ENCODE measurements around the gene CDC73. TPM values are rescaled to one million over a fixed set of nuclear protein-coding genes. Genes with fewer than 3 reads are reported as not detected.

CDC73 gene
- total and polyA plus RNA-seq, 2 donors (not counting 3 experiments of a cell fraction or from before 2014, with no cell fraction given), result 9.9 to 55.8 TPM

GRCh38 chr1:193140254-193140653, 18.4 kb downstream of the CDC73 start:
- H3K79me2 ChIP-seq (ENCODE audit: control insufficient read depth, insufficient read depth, low read length), result peaks cover 23% of the 10 kb centered on the region
- no peaks in the 10 kb centered on the region for H3K9me3 ChIP-seq (replicated peaks; ENCODE audit: control insufficient read depth, insufficient read depth, low read length)
- no peak overlapping the region for H3K4me3 ChIP-seq (replicated peaks in 1 of 3; ENCODE audit: insufficient read depth in 1 of 3, low read depth in 1 of 3, low read length in 3 of 3)
- H2AFZ ChIP-seq (ENCODE audit: low read depth, low read length), result no peak overlapping the region
- DNase-seq (ENCODE audit: low read depth, low spot score), result no peak
- BruUV-seq (replicated peaks), result no TSS peak
- dilution Hi-C loops (cut with MboI; ENCODE audit: extremely low pct_ligation_motif_present, low sequenced_read_pairs) (no loop called here), intact Hi-C loops (cut with micrococcal nuclease) (no loop called here)
- H3K27ac ChIP-seq (ENCODE audit: insufficient read depth, low read depth, low read length), result no peak overlapping the region
- FAIRE-seq, result no peak
- H3K4me1 ChIP-seq (ENCODE audit: control insufficient read depth, extremely low read depth, insufficient read depth, low read length), result peaks cover 9% of the 10 kb centered on the region
- no peaks in the 10 kb centered on the region for H3K27me3 ChIP-seq (ENCODE audit: control insufficient read depth in 2 of 2, insufficient read depth in 2 of 2, low read length in 2 of 2)
- no peaks in the 10 kb centered on the region for H4K20me1 ChIP-seq (replicated peaks; ENCODE audit: control insufficient read depth, extremely low read depth, insufficient read depth, low read length)
- TF ChIP-seq POLR2AphosphoS5 (IDR thresholded peaks at IDR 0.05; ENCODE audit: insufficient read depth, low read depth, low read length) (no peak), EZH2 (IDR thresholded peaks at IDR 0.05; ENCODE audit: borderline replicate concordance, low read depth, low read length, severe bottlenecking) (no peak), MYC (IDR thresholded peaks at IDR 0.05; ENCODE audit: low read depth, low read length) (no peak), FOS (IDR thresholded peaks at IDR 0.05; ENCODE audit: borderline replicate concordance, insufficient read depth, low read length) (no peak), GATA2 (IDR thresholded peaks at IDR 0.05; ENCODE audit: insufficient read depth, insufficient read length, low read depth, low read length) (no peak), POLR2A (IDR thresholded peaks at IDR 0.05; ENCODE audit: low read depth, low read length) (no peak), CTCF (IDR thresholded peaks at IDR 0.05; ENCODE audit: extremely low read depth in 1 of 2, insufficient read depth in 1 of 2, low read depth in 1 of 2, low read length in 2 of 2) (no peak), MAX (IDR thresholded peaks at IDR 0.05; ENCODE audit: insufficient read depth, insufficient read length) (no peak), JUN (IDR thresholded peaks at IDR 0.05; ENCODE audit: borderline replicate concordance, insufficient read depth, insufficient read length, low read depth) (no peak)
- CTCF ChIA-PET, result no interaction called here
- POLR2A ChIA-PET, result no interaction called here
- H3K36me3 ChIP-seq (ENCODE audit: control insufficient read depth in 2 of 2, extremely low read depth in 1 of 2, insufficient read depth in 2 of 2, low read length in 2 of 2), result peaks cover 6 to 9% of the 10 kb centered on the region in 2 experiments
- H3K9me1 ChIP-seq (replicated peaks; ENCODE audit: control insufficient read depth, extremely low read depth, insufficient read depth, low read length), result no peaks in the 10 kb centered on the region
- H3K9ac ChIP-seq (replicated peaks; ENCODE audit: extremely low read depth, insufficient read depth, low read length), result no peak overlapping the region
- no peak overlapping the region for H3K4me2 ChIP-seq (ENCODE audit: insufficient read depth, low read length)
